Stimulated activated CD4-positive, alpha-beta T cell treated with anti-CD3 and anti-CD28 coated beads, TNF-alpha, amount 100 ng/mL, for 4 hours (primary cell): ENCODE measurements around the gene SPIC.
"Not testable (repeated sequence)": the region's sequence is repeated elsewhere in the genome, so short reads cannot be mapped to it uniquely, and the experiment has no call there.

ENCODE experiments used
- DNase-seq, 3 experiments: peaks; one replicate each; pipeline ENCODE4 v3.0.0-alpha.2; 2020; ENCODE audit warnings: low read depth in 3 of 3

Gene SPIC

DNA sequence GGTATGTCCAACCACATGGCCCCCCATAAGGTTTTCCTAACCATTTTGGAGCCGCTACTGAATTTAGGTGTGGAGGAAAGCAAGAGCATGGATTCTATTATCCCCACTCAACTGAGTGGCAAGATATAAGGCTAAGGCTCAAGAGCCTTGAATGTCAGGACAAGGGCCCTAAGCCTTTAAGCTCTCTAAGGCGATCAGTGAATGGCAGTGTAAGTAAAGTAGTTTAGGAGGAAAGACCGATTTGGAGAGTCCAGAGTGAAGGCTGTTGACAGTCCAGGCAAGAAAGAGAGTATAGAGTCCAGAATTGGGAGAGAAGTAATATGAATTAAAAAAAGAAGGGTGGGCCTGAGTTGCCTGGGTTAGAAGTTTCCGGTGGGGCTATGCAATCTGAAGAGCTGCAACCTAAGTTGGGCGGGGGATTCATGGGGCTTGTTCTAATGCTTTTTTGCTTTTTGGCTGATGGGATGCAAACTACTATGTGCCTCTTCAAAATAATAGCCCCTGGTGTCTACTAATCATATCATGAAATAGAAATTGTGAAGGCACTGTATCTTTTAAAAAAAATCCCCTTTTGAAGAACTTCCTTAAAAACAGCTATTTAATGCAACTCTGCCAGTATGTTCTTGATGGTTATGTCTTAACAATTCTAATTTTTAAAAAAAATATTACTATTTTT, at the start of gene SPIC:
Gene SPIC, plus strand, starts transcription at position 626 of the 676 bp plus-strand sequence. CDS start 1,569 bp downstream, outside the sequence.
- DNase-seq = no peak

DNA sequence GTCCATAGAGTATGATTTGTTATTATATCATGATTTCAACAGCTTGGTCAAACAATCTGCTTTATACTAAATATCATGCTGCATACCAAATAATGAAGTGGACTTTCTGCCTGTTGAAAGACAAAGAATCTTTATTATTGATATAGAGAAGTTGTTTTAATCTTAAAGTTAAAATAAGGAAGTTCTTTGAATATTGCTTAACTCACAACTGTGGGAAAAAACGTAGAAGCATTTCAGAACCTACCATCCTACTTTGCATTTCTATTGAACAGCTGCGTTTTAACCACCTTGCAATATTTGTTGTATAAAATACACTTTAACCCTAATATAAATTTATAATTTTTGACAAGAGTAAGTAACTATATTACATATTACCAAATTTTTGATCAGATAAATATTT, 44.7 kb upstream of the SPIC start:
- no peak for DNase-seq

DNA sequence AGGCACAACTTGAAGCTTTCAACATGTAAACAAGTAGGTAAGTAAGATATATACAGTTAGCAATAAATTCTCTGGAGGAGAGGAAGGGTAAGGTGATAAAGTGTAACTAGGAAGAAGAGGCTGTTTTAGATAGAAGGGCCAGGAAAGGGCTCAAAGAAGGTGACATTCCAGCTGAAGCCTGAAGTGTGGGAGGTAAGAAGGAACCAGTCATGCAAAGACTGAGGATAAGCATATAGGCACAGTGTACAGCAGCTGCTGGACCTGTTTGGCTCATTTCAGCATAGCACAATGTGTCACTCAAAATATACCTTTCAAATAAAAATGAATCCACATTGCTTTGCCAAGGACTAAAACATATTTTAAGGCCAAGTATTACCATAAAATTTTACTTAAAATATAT, 39.0 kb upstream of the SPIC start:
- DNase-seq = no peak

DNA sequence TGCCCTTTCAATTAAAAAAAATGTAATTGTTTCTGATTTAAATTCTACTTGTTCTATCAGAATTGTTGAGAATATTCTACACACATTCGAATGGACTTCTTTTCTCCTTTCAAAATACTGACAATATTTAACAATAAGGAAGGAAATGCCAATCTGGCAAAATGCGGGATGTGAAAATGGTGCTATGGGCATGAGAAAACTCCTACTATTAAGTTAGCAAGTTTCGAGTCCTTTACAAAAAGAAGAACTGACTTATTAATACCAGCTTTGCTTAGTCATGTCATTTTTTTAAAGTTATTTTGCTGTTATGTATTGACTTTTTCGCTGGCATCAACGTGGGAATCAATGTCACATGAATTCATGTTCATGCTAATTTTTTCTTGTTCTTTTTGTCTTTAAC, 35.9 kb upstream of the SPIC start:
- DNase-seq = no peak

DNA sequence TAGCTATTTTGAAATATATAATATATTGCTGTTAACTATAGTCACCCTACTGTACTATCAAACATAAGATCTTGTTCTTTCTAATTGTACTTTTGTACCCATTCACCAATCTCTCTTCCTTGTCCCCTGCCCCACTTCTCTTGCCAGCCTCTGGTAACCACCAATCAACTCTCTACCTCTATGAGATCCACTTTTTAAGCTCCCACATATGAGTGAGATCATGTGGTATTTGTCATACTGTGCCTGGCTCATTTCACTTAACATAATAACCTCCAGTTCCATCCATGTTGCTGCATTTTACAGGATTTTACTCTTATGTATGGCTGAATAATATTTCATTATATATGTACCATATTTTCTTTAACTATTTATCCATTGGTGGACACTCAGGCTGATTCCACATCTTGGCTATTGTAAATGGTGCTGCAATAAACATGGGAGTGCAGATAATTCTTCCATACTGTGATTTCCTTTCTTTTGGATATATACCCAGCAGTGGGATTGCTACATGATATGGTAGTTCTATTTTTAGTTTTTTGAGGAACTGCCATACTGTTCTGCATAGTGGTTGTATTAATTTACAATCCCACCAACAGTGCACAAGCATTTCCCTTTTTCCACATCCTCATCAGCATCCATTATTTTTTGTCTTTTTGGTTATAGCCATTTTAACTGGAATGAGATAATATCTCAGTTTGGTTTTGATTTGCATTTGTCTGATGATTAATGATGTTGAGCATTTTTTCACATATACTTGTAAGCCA, 33.5 kb upstream of the SPIC start:
- DNase-seq = no peak

DNA sequence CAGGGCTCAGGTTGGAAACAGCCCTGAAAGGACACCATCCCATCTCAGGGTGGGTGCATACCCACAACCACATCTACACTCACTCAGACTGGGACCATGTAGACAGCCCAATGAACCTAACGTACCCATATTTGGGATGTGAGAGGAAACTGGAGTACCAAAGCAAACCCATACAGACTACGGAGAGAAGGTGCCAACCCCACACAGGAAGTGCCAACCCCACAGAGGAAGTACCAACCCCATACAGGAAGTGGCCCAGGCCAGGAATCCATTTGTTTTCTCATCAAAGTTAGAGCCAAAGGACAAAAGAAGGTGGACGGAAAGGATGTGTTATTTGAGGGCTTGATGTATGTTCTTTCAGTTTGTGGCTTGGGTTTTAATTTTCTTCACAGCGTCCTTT, 19.5 kb upstream of the SPIC start:
- DNase-seq = no peak

DNA sequence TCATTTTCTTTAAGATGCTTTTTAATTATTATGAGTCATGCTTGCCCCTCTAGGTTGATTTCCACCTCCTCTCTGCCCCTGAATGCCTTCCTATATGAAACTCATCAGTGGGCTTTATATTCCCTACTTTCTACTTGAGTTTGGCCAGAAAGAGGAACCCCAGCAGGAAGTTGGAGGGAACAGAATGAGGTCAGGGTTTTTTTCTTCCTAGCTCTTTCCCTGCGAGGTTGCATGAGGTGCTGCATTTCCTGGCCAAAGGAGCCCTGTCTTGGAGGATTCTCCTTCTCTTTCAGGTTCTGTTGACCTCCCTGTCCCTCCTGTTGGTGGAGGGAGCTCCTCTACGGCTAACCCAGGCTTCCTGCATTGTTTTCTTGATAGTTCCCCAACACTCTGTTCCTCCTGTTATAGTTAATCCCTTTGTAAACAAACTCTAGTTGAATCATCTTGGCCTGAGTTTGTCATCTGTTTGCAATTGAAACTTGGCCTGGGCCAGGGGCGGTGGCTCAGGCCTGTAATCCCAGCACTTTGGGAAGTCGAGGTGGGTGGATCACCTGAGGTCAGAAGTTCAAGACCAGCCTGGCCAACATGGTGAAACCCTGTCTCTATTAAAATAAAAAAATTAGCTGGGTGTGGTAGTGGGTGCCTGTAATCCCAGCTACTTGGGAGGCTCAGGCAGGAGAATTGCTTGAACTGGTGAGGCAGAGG, 15.3 kb upstream of the SPIC start:
- no peak for DNase-seq

DNA sequence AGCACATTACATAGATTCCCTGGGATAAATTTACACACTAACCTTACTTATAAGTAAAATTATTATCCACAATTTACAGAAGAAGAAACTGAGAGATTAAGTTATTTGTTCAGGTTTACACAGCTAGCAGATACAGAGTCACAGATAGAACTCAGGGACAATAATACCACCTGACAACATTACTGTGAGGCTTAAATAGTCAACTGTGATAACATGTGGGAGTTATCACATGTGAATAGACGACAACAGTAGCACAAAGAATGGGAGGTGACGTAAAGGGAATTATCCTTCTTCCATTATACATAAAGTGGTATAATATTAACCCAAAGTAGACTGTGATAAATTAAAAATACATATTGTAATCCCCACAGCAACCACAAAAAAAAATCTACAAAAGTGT, 6.2 kb upstream of the SPIC start:
- no peak for DNase-seq

DNA sequence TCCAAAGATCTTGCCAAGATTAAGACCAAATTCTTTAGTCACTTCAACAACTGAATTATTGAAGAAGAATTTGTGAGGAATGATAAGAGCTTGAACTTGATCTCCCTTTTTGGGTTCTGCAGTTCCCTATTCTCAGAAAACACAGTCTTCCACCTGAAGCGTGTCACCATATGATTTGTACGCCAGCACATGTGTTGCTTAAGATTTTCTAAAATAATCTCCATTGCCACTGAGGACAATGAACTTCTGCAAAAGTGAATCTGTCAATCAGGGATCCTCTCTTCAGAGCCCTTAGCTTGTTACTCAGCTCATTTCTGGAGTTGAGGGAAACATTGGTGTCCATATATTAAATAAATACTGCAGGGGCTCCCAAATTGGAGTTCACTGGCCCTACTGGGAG, 4.2 kb upstream of the SPIC start:
- DNase-seq = no peak

DNA sequence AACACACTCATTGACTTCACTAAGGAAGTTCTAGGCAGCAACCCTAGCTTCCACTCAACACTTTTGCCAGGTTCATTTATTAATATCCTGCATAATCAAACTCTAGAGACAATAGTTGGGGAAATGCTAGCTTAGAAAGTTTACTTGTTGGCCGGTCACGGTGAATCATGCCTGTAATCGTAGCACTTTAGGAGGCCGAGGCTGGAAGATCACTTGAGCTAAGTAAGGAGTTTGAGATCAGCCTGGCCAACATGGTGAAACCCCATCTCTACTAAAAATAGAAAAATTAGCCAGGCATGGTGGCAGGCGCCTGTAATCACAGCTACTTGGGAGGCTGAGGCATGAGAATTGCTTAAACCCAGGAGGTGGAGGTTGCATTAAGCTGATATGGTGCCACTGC, 3.3 kb upstream of the SPIC start:
- not testable (repeated sequence) for DNase-seq

DNA sequence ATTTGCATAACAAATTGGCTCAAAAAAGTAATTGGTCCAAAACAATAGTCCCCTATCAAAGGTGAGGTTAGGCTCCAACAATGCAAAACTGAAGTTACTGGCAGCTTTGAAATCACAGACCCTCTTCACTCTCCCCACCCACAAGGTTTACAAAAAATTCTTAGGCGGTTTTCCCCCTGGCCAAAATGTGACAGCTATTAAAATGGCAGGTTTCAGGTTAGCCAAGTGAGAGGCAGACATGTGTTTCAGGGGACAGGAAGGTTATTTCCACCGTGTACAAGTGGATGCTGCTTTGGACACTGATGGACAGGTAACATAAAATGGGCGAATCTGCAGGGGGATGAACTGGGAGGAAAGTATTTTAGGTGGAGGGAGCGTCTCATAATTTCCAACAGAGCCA, 888 bp upstream of the SPIC start:
- no peak for DNase-seq

DNA sequence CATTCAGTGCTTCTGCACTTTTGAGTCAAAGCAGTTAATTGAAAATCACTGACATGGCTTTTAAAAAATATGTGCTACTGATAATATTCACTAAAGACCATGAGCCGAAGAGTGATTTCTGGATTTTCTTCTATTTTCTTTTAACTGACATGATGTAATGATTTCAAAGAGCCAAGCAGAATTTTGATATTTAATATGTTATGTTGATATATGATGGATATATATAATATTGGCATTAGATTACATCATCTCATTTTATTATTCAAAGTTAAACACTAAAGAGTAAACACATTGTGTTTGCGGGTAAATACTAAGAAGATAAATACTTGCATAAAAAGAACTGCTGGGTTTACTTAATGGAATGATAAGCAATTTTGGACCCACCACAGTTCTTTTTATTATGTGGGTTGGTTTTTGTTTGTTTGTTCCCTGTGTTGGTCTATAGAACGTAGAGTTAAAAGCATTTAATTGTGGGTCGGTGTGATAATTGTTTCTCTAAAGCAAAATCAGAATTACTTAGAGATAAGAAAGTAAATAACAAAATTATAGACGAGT, 692 bp downstream of the SPIC start:
- no peak for DNase-seq

DNA sequence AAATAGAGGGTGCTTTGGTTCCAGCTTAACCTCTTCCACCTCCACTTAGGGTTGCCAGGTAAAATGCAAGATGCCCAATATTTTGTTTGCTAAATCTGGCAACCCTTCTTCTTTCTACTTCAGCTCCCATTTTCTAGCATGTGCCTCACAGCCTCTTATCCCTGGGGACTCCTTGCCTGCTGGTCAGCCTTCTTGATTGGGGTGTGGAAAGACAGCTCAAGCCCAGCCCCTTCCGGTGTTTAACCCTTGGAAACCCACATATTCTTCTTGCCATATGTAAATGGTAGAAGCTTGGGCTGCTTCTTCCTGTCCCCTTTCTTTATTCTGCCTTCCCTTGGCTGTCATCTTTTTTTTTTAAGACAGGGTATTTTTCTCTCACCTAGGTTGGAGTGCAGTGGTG, 5.7 kb downstream of the SPIC start:
- DNase-seq = no peak

DNA sequence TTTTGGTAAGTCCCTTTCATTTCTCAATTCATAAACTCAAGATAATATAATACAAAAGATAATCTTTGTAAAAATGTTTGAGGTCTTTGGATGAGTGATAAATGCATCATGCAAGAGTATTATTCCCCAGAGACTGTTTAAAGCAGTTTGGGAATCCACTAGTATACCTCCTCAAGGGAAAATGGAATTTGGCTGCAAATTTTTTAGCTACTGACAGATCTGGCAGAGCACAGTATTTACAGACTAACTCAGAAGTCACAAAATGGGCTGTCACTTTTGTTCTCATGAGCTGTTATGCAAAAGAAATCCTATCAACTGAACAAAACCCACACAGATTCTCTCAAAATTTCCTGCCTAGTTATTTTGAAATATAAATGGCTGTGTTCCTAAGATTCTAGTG, 9.9 kb downstream of the SPIC start:
- DNase-seq = no peak

DNA sequence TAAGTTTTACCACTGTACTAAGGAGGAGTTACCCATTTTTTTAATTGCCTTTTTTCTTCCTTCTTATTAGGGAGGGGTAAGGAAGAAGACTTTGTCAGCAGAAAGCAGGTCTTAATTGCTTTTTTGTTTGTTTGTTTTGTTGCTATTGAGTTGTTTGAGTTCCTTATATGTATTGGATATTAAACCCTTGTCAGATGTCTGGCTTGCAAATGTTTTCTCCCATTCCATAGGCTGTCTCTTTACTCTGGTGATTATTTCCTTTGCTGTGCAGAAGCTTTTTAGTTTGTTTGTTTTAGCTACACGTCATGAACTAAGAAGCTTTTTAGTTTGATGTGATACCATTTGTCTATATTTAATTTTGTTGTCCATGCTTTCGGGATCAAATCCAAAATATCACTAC, 13.3 kb downstream of the SPIC start:
- DNase-seq = no peak

DNA sequence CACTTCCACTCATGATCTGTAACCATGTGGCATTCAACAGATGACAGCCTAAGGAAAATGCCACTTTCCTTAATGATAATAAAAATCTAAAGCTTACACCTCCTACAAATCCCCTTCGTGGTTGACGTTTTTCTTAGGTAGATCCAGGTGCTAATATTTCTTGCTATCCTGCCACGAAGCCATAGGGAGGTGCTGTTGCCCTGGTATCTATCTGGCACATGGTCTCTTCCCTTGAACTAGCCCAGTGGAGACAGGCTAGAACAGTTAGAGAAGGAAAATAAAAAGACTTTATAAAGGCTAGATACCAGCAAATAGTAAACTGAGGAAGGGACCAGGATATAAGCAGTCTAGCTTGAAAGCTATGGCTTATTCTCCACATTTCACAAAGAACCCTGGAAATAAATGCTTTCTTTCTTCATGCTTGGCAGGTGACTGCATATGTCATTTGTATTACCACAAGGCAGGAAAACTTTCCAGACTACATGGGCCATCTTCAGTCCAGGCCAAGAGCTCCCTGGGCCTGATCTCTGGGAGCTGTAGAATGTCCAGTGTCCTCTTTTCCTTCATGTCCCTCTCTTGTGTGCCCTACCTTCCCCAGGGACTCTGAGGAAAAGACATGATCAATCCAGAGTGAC, 15.3 kb downstream of the SPIC start:
- no peak for DNase-seq

DNA sequence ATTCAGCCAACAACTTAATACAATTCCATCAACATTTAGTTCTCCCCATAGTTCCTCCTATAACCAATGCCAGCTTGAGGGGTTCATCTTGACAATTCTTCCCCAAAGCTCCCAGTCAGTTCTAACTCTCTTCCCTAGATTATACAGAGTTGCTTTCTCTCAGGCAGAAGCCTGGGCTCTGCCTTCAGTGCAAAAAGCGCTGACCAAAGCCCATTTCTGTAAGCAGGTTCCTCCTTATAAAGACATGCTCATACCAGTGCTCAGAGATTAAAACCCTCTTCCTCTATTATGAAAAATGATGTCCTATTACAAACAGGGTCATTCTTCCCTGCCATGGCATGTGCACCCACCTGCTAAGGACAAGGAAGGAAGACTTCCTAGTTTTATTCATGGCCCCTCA, 16.2 kb downstream of the SPIC start:
- DNase-seq = no peak

DNA sequence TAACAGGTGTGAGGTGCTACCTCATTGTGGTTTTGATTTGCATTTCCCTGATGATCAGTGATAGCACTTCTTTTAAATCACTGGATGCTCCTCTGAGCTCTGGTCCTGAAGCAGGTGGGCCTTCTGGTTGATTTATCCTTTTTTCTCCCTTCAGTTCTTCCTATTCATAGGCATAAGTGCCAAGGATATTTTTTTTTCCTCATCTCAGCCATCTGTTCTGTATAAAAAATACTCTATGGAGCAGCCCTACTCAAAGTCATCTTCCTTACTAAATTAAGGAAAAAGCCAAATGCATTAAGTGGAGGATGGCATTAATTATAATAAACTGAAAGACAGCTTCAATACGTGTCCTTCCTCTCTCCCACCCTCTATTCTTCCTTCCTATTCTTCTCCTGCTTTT, 18.4 kb downstream of the SPIC start:
- no peak for DNase-seq

DNA sequence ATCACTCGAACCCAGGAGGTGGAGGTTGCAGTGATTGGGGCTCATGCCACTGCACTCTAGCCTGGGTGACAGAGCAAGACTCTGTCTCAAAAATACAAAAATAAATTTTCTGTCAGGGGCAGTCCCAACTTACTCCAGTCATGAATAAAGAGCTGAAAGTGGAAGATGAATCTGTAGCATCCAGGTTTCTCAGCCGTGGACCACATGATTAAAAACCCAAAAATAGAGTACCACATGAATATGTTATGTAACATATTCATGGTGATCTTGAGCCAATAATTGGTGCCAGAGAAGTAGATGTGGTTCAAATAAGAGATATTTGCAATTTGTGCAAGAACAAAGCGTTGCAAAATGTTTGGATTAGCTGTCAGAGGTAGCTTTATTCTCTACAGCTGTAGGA, 23.1 kb downstream of the SPIC start:
- DNase-seq = no peak

DNA sequence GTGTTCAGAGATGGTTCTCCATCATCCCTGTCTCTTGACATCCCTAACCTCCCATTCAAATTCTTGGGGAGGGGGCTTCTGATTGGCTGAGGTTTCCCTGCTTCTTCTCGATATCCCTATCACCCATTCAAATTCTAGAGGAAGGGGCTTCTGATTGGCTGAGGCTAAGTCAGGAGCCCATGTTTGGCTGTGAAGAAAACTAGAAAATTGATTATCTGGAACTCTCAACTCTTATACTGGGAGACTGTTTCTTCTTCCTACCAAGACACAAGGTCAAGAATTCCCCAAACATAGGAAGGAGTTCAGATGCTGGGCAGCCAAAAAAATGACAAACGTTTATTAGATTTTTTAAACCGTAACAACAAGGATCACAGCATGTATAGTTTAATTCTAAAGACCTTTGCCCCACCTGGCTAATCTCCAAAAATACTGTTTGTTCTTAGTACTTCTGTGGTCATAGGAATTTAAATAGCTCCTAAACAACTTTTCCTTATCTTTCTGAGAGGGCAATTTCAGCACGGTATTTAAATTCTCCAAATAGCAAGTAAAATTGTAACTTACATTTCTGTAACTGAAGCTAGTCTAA, 26.4 kb downstream of the SPIC start:
- no peak for DNase-seq

DNA sequence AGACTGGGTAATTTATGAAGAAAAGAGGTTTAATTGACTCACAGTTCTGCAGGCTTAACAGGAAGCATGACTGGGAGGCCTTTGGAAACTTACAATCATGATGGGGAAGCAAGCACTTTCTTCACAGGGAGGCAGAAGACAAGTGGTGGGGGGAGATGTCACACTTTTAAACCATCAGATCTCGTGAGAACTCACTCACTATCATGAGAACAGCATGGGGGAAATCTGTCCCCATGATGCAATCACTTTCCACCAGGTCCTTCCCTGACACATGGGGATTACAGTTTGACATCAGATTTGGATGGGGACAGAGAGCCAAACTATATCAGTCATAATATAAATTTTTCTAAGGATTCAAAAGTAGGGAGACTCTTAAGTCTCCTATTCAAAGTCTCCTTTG, 46.0 kb downstream of the SPIC start:
- no peak for DNase-seq

DNA sequence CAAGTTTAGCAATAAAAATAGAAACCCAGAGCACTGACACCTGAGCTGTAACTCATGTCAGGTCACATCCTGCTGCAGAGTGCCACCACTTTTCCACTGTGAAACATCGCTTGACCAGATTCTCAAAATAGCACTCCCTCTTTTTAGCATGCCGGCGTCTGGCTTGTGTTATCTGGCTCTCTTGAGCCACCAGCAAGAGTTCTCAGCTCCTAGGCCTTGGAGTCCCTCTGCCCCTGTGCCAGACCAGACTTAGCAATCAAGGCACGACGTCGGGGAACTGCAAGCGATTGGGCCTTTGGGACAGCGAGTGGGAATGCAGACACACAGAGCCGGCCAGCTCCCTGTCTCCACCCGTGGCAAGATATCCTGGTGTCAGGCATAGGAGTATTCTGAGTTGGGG, 52.5 kb downstream of the SPIC start:
- no peak for DNase-seq
